ENCODE data around the gene TMEM150A. TPM values are rescaled to one million over a fixed set of nuclear protein-coding genes. Genes with fewer than 3 reads are reported as not detected.
A peak's percentile ranks its signal among the peaks of the same experiment; 100 is the strongest.

Gene TMEM150A
- total and polyA plus RNA-seq, 2 of the 13 experiments (the other 11 are each of a cell fraction or from before 2014, with no cell fraction given), result 30.1 to 70.4 TPM

DNA sequence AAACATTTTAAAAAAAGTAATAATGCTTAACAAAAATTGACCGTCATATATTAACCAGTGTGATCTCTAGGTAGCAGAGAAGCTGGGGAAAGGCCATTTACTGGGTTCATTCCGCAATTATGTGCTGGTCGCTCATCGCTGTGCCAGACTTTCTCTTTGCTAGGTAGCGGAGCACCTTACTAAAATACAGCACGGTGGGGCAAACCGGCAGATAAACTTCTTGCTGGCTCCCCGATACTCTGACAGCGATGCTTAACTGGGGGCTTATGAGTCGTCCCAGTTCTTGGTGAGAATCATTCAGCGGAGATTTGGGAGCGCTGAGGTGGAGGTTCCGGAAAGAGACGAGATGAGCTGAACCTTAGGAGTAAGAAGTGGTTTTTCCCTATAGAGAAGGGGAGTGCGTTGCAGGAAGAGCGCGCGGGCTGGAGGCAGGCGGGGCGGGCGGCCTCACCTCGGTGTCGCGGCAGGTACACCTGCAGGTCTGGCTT, 8.8 kb upstream of the TMEM150A start (continued):
- TF ChIP-seq, protein P1, sequence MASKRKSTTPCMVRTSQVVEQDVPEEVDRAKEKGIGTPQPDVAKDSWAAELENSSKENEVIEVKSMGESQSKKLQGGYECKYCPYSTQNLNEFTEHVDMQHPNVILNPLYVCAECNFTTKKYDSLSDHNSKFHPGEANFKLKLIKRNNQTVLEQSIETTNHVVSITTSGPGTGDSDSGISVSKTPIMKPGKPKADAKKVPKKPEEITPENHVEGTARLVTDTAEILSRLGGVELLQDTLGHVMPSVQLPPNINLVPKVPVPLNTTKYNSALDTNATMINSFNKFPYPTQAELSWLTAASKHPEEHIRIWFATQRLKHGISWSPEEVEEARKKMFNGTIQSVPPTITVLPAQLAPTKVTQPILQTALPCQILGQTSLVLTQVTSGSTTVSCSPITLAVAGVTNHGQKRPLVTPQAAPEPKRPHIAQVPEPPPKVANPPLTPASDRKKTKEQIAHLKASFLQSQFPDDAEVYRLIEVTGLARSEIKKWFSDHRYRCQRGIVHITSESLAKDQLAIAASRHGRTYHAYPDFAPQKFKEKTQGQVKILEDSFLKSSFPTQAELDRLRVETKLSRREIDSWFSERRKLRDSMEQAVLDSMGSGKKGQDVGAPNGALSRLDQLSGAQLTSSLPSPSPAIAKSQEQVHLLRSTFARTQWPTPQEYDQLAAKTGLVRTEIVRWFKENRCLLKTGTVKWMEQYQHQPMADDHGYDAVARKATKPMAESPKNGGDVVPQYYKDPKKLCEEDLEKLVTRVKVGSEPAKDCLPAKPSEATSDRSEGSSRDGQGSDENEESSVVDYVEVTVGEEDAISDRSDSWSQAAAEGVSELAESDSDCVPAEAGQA (IDR thresholded peaks at IDR 0.05; ENCODE audit: low read depth), result no peak
- TF ChIP-seq, protein P1 (CRISPR knock-in tag; IDR thresholded peaks at IDR 0.05; ENCODE audit: borderline replicate concordance), result no peak
- TF ChIP-seq, protein P2, sequence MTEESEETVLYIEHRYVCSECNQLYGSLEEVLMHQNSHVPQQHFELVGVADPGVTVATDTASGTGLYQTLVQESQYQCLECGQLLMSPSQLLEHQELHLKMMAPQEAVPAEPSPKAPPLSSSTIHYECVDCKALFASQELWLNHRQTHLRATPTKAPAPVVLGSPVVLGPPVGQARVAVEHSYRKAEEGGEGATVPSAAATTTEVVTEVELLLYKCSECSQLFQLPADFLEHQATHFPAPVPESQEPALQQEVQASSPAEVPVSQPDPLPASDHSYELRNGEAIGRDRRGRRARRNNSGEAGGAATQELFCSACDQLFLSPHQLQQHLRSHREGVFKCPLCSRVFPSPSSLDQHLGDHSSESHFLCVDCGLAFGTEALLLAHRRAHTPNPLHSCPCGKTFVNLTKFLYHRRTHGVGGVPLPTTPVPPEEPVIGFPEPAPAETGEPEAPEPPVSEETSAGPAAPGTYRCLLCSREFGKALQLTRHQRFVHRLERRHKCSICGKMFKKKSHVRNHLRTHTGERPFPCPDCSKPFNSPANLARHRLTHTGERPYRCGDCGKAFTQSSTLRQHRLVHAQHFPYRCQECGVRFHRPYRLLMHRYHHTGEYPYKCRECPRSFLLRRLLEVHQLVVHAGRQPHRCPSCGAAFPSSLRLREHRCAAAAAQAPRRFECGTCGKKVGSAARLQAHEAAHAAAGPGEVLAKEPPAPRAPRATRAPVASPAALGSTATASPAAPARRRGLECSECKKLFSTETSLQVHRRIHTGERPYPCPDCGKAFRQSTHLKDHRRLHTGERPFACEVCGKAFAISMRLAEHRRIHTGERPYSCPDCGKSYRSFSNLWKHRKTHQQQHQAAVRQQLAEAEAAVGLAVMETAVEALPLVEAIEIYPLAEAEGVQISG (CRISPR knock-in tag; IDR thresholded peaks at IDR 0.05), result no peak
- TF ChIP-seq ZNF20 (CRISPR knock-in tag; IDR thresholded peaks at IDR 0.05), result peak; percentile 92; the same call in 1 of the 2 replicates
- TF ChIP-seq NR2F2 (IDR thresholded peaks at IDR 0.05; ENCODE audit: borderline replicate concordance, low read depth), result peak; percentile 30; the same call in 1 of the 2 replicates
- 0 out of 2 replicates have a peak, but pooled peaks have one; percentile 2 for TF ChIP-seq BRCA1 (CRISPR knock-in tag; IDR thresholded peaks at IDR 0.05)
- peak; percentile 17 for TF ChIP-seq ZEB1 (IDR thresholded peaks at IDR 0.05; ENCODE audit: insufficient replicate concordance, low read depth)
- no peak for TF ChIP-seq JUNB (CRISPR knock-in tag; IDR thresholded peaks at IDR 0.05; ENCODE audit: borderline replicate concordance)
- TF ChIP-seq ATF7 (IDR thresholded peaks at IDR 0.05), result no peak
- peak; percentile 16; the same call in 1 of the 2 replicates for TF ChIP-seq ATF7 (CRISPR knock-in tag; IDR thresholded peaks at IDR 0.05)
- TF ChIP-seq TMF1 (CRISPR knock-in tag; IDR thresholded peaks at IDR 0.05; ENCODE audit: low read depth), result 0 out of 2 replicates have a peak, but pooled peaks have one; percentile 68
- TF ChIP-seq STAG1 (CRISPR knock-in tag; IDR thresholded peaks at IDR 0.05), result peak; percentile 1; the same call in 1 of the 2 replicates
- TF ChIP-seq ZNF282 (IDR thresholded peaks at IDR 0.05; ENCODE audit: partially characterized antibody), result no peak
- peak; percentile 23; the same call in 1 of the 2 replicates for TF ChIP-seq ZNF33A (CRISPR knock-in tag; IDR thresholded peaks at IDR 0.05; ENCODE audit: borderline replicate concordance)
- 0 out of 2 replicates have a peak, but pooled peaks have one; percentile 14 for TF ChIP-seq ZNF567 (CRISPR knock-in tag; IDR thresholded peaks at IDR 0.05; ENCODE audit: borderline replicate concordance)
